Effector memory CD4-positive, alpha-beta T cell (primary cell): ENCODE measurements around the gene FMO3.

Experiments used
- DNase-seq, 3 donors: peaks; one replicate each; pipeline ENCODE4 v3.0.0-alpha.2; 2020
- H3K27ac ChIP-seq: 2 replicates; pipeline ENCODE4 v1.7.0; 2013; ENCODE audit warnings: mild to moderate bottlenecking, low read length, moderate library complexity; ENCODE audit not compliant: insufficient read depth, poor library complexity, severe bottlenecking
- H3K27me3 ChIP-seq: replicated peaks from 2 replicates; pipeline ENCODE4 v1.7.0; 2013; ENCODE audit warnings: mild to moderate bottlenecking, low read length; ENCODE audit not compliant: insufficient read depth, control insufficient read depth, poor library complexity, severe bottlenecking
- H3K36me3 ChIP-seq: 2 replicates; pipeline ENCODE4 v1.7.0; 2013; ENCODE audit warnings: mild to moderate bottlenecking, low read length, moderate library complexity; ENCODE audit not compliant: control insufficient read depth, insufficient read depth
- H3K4me1 ChIP-seq: 2 replicates; pipeline ENCODE4 v1.7.0; 2013; ENCODE audit warnings: low read length, mild to moderate bottlenecking; ENCODE audit not compliant: control insufficient read depth, insufficient read depth, poor library complexity, severe bottlenecking
- H3K4me3 ChIP-seq: 2 replicates; pipeline ENCODE4 v1.7.0; 2013; ENCODE audit warnings: low read length, low read depth, mild to moderate bottlenecking; ENCODE audit not compliant: insufficient read depth, poor library complexity, severe bottlenecking
- H3K9me3 ChIP-seq: 2 replicates; pipeline ENCODE4 v1.7.0; 2013; ENCODE audit warnings: mild to moderate bottlenecking, low read length, moderate library complexity; ENCODE audit not compliant: control insufficient read depth

Gene FMO3

GRCh38 chr1:171083222-171083621 lies 7.5 kb upstream of the FMO3 start:
- Histone ChIP-seq H3K4me1 (no peaks in the 10 kb centered on the region), H3K27me3 (no peaks in the 10 kb centered on the region), H3K36me3 (no peaks in the 10 kb centered on the region), H3K4me3 (no peak overlapping the region), H3K9me3 (no peaks in the 10 kb centered on the region), H3K27ac (no peak overlapping the region)
- DNase-seq = no peak

- no peak overlapping the region for H3K4me3 ChIP-seq
- no peak for DNase-seq
- H3K27ac ChIP-seq = no peak overlapping the region
Measured at GRCh38 chr1:171084091-171084490, 6.6 kb upstream of the FMO3 start.

GRCh38 chr1:171084870-171085269 lies 5.8 kb upstream of the FMO3 start:
- no peak overlapping the region for H3K27ac ChIP-seq
- H3K27me3 ChIP-seq = no peaks in the 10 kb centered on the region
- H3K4me3 ChIP-seq = no peak overlapping the region
- H3K9me3 ChIP-seq = no peaks in the 10 kb centered on the region
- H3K36me3 ChIP-seq = no peaks in the 10 kb centered on the region
- DNase-seq = no peak
- no peaks in the 10 kb centered on the region for H3K4me1 ChIP-seq

More at GRCh38 chr1:171084091-171084490, 6.6 kb upstream of the FMO3 start:
- no peaks in the 10 kb centered on the region for H3K4me1 ChIP-seq
- no peaks in the 10 kb centered on the region for H3K9me3 ChIP-seq
- H3K27me3 ChIP-seq = no peaks in the 10 kb centered on the region
- no peaks in the 10 kb centered on the region for H3K36me3 ChIP-seq

- no peaks in the 10 kb centered on the region for H3K27me3 ChIP-seq
- DNase-seq = no peak
- no peaks in the 10 kb centered on the region for H3K4me1 ChIP-seq
- no peak overlapping the region for H3K4me3 ChIP-seq
- H3K9me3 ChIP-seq = no peaks in the 10 kb centered on the region
- no peak overlapping the region for H3K27ac ChIP-seq
- H3K36me3 ChIP-seq = no peaks in the 10 kb centered on the region
Measured at GRCh38 chr1:171087896-171088295, 2.8 kb upstream of the FMO3 start.

- no peaks in the 10 kb centered on the region for H3K27me3 ChIP-seq
- no peak overlapping the region for H3K4me3 ChIP-seq
- H3K4me1 ChIP-seq = no peaks in the 10 kb centered on the region
- DNase-seq = no peak
- H3K27ac ChIP-seq = no peak overlapping the region
- H3K9me3 ChIP-seq = no peaks in the 10 kb centered on the region
- H3K36me3 ChIP-seq = no peaks in the 10 kb centered on the region
Measured at GRCh38 chr1:171103862-171104261, 13.2 kb downstream of the FMO3 start.

- no peaks in the 10 kb centered on the region for H3K4me1 ChIP-seq
- H3K27ac ChIP-seq = no peak overlapping the region
- H3K4me3 ChIP-seq = no peak overlapping the region
- H3K9me3 ChIP-seq = no peaks in the 10 kb centered on the region
- DNase-seq = no peak
- no peaks in the 10 kb centered on the region for H3K36me3 ChIP-seq
- no peaks in the 10 kb centered on the region for H3K27me3 ChIP-seq
Measured at GRCh38 chr1:171107262-171107940, 16.7 kb downstream of the FMO3 start.

- Histone ChIP-seq H3K27ac (no peak overlapping the region), H3K4me3 (no peak overlapping the region), H3K9me3 (no peaks in the 10 kb centered on the region), H3K36me3 (no peaks in the 10 kb centered on the region), H3K4me1 (no peaks in the 10 kb centered on the region), H3K27me3 (no peaks in the 10 kb centered on the region)
- no peak for DNase-seq
Measured at GRCh38 chr1:171107969-171108368, 17.3 kb downstream of the FMO3 start.

GRCh38 chr1:171109966-171110365 lies 19.3 kb downstream of the FMO3 start:
- no peak overlapping the region for H3K27ac ChIP-seq
- no peak overlapping the region for H3K4me3 ChIP-seq
- no peaks in the 10 kb centered on the region for H3K36me3 ChIP-seq
- no peak for DNase-seq
- H3K9me3 ChIP-seq = no peaks in the 10 kb centered on the region
- no peaks in the 10 kb centered on the region for H3K27me3 ChIP-seq
- H3K4me1 ChIP-seq = no peaks in the 10 kb centered on the region

- H3K27me3 ChIP-seq = no peaks in the 10 kb centered on the region
- no peaks in the 10 kb centered on the region for H3K9me3 ChIP-seq
- no peaks in the 10 kb centered on the region for H3K36me3 ChIP-seq
- H3K27ac ChIP-seq = no peak overlapping the region
- H3K4me3 ChIP-seq = no peak overlapping the region
- H3K4me1 ChIP-seq = no peaks in the 10 kb centered on the region
- no peak for DNase-seq
Measured at GRCh38 chr1:171110621-171111326, 20.1 kb downstream of the FMO3 start.

GRCh38 chr1:171112119-171112518 lies 21.4 kb downstream of the FMO3 start:
- no peaks in the 10 kb centered on the region for H3K4me1 ChIP-seq
- no peak overlapping the region for H3K27ac ChIP-seq
- no peaks in the 10 kb centered on the region for H3K27me3 ChIP-seq
- H3K9me3 ChIP-seq = no peaks in the 10 kb centered on the region
- H3K36me3 ChIP-seq = no peaks in the 10 kb centered on the region
- H3K4me3 ChIP-seq = no peak overlapping the region
- DNase-seq = no peak
